GM12878 (cell line): ENCODE measurements around the gene SYTL4. TPM values are rescaled to one million over a fixed set of nuclear protein-coding genes. Genes with fewer than 3 reads are reported as not detected.

Source experiments
- ATAC-seq: fragments of 200-7000 bp; cut with Tn5 transposase; 3 replicates; pipeline ENCODE4 v1.9.1; 2020; ENCODE audit warnings: mild to moderate bottlenecking, moderate library complexity
- BruUV-seq: library from RNA; stranded (reverse); fragments of 400-500 nt; replicated peaks from 2 replicates; lab custom pipeline; 2021; lab: Mats Ljungman, UMichigan
- CTCF ChIA-PET: fragments of 300-600 bp; sonication (Branson Sonifier 250); formaldehyde crosslinking; extraction: SDS; loops from one replicate; lab custom pipeline; 2021; ENCODE audit warnings: inconsistent platforms; lab: Yijun Ruan, JAX
- POLR2A ChIA-PET: fragments of 350-600 bp; formaldehyde crosslinking; extraction: SDS; loops from one replicate; lab custom pipeline; 2021; ENCODE audit warnings: inconsistent platforms; lab: Charles Lee
- RAD21 ChIA-PET: fragments of 300-600 bp; sonication (Branson Sonifier 250); formaldehyde crosslinking; loops from one replicate; lab custom pipeline; 2023; ENCODE audit warnings: antibody characterized with exemption; ENCODE audit not compliant: unreplicated experiment; lab: Charles Lee
- SMC1A ChIA-PET: fragments of 300-600 bp; sonication (Branson Sonifier 250); formaldehyde crosslinking; loops from one replicate; lab custom pipeline; 2023; ENCODE audit not compliant: unreplicated experiment, uncharacterized antibody; lab: Charles Lee
- DNase-seq: peaks from one replicate; pipeline ENCODE4 v3.0.0-alpha.2; 2011; ENCODE audit warnings: low read depth, low spot score
- FAIRE-seq: peaks from 3 replicates; lab custom pipeline; 2011; peaks lifted over from hg19 to GRCh38; lab: Jason Lieb, UNC
- H2AFZ ChIP-seq: 2 replicates; pipeline ENCODE4 v1.6.0; 2011; ENCODE audit warnings: low read depth, low read length, control low read depth; ENCODE audit not compliant: control insufficient read depth
- H3K27ac ChIP-seq: 2 replicates; pipeline ENCODE4 v1.5.1; 2011; ENCODE audit warnings: control low read depth; ENCODE audit not compliant: control insufficient read depth, insufficient read depth
- H3K27me3 ChIP-seq, 2 experiments: replicated peaks in 1 of 2; 2 replicates each; pipeline versions ENCODE4 v1.6.0 to v1.6.1; 2011; ENCODE audit warnings: low read length in 1 of 2; ENCODE audit not compliant: control insufficient read depth in 2 of 2, insufficient read depth in 2 of 2
- H3K36me3 ChIP-seq, 2 experiments: 2 replicates each; pipeline ENCODE4 v1.5.1; 2011; ENCODE audit warnings: low read length in 1 of 2; ENCODE audit not compliant: control insufficient read depth in 2 of 2, insufficient read depth in 2 of 2
- H3K4me1 ChIP-seq: 2 replicates; pipeline ENCODE4 v1.6.1; 2011; ENCODE audit warnings: mild to moderate bottlenecking, low read length, moderate library complexity, mixed read lengths; ENCODE audit not compliant: control insufficient read depth, insufficient read depth
- H3K4me2 ChIP-seq: 2 replicates; pipeline ENCODE4 v1.6.0; 2011; ENCODE audit warnings: control low read depth; ENCODE audit not compliant: control insufficient read depth, insufficient read depth
- H3K4me3 ChIP-seq: fragments of 200-600 bp; sonication (generic); 2 replicates; pipeline ENCODE4 v1.5.1; 2016
- H3K79me2 ChIP-seq: 2 replicates; pipeline ENCODE4 v1.6.0; 2011; ENCODE audit warnings: low read length; ENCODE audit not compliant: control insufficient read depth, insufficient read depth
- H3K9ac ChIP-seq: 2 replicates; pipeline ENCODE4 v1.8.0; 2011; ENCODE audit warnings: low read length, control low read depth, mixed read lengths; ENCODE audit not compliant: control insufficient read depth, insufficient read depth
- H3K9me3 ChIP-seq: replicated peaks from 3 replicates; pipeline ENCODE4 v1.5.1; 2011; ENCODE audit warnings: mild to moderate bottlenecking, low read length; ENCODE audit not compliant: control insufficient read depth, insufficient read depth
- H4K20me1 ChIP-seq: 2 replicates; pipeline ENCODE4 v1.6.0; 2011; ENCODE audit not compliant: control insufficient read depth, insufficient read depth
- CEBPB ChIP-seq, 2 experiments: fragments of 150-350 bp in 1 of 2; IDR thresholded peaks; 2 replicates each; pipeline ENCODE4 v1.6.1; 2012 to 2014; ENCODE audit warnings: low read depth in 2 of 2, low read length in 2 of 2, borderline replicate concordance in 1 of 2, inconsistent platforms in 1 of 2
- EED ChIP-seq: sonication (generic); IDR thresholded peaks from 2 replicates; pipeline ENCODE4 v1.6.1; 2016; ENCODE audit warnings: antibody characterized with exemption, low read depth
- EZH2 ChIP-seq: IDR thresholded peaks from 2 replicates; pipeline ENCODE4 v1.6.1; 2012; ENCODE audit warnings: low read depth, mild to moderate bottlenecking, control low read depth, inconsistent platforms, low read length, borderline replicate concordance; ENCODE audit not compliant: control insufficient read depth
- HDAC2 ChIP-seq: fragments of 200-600 bp; sonication (generic); IDR thresholded peaks from 2 replicates; pipeline ENCODE4 v1.6.1; 2017
- IKZF1 ChIP-seq: fragments of 450-650 bp; conservative IDR thresholded peaks from 2 replicates; pipeline ENCODE4 v1.6.1; 2017; ENCODE audit warnings: antibody characterized with exemption, mild to moderate bottlenecking
- MAX ChIP-seq: IDR thresholded peaks from 2 replicates; pipeline ENCODE4 v1.6.1; 2012; ENCODE audit warnings: low read depth, low read length, improper control_type of control experiment
- PML ChIP-seq: IDR thresholded peaks from 2 replicates; pipeline ENCODE4 v1.6.1; 2012; ENCODE audit warnings: low read length, inconsistent platforms
- SMC3 ChIP-seq: IDR thresholded peaks from 2 replicates; pipeline ENCODE4 v1.6.1; 2011; ENCODE audit warnings: low read length, improper control_type of control experiment, borderline replicate concordance
- ZBTB4 ChIP-seq: fragments of 450-650 bp; formaldehyde crosslinking; IDR thresholded peaks from 2 replicates; pipeline ENCODE4 v1.4.0; 2022; ENCODE audit warnings: mild to moderate bottlenecking, moderate library complexity
- WGBS: methylation state at CpG from one replicate; pipeline ENCODE4 v1.1.6; 2016; ENCODE audit warnings: low lambda C conversion rate; ENCODE audit not compliant: insufficient replicate concordance, insufficient coverage; ENCODE audit errors: missing lambda C conversion rate; 5-methylcytosine and 5-hydroxymethylcytosine counted together
- in situ Hi-C: fragments of 300-500 bp; cut with MboI; formaldehyde crosslinking; loops from 9 replicates; pipeline ENCODE4 v1.14.3; 2018; ENCODE audit warnings: mixed read lengths
- intact Hi-C: fragments of 100-400 bp; cut with micrococcal nuclease; formaldehyde crosslinking; loops from one replicate; pipeline ENCODE4 v1.14.2; 2022; ENCODE audit not compliant: unreplicated experiment
- polyA plus RNA-seq, 11 experiments: library from polyadenylated mRNA; depleted of rRNA in 4 of 11; unstranded in 6 of 11; stranded (reverse) in 5 of 11; fragments of >200 nt; fragmentation: Nextera tagmentation in 4 of 11; fragmentation: Illumina TruSeq in 1 of 11; extraction: Ambion mirVana in 4 of 11; extraction: Trizol in 1 of 11; gene quantifications; 1 replicate in 1 of 11; 2 replicates in 10 of 11; pipeline versions ENCODE4 v1.2.1 to v1.2.3, GENCODE V29; 2011 to 2016; ENCODE audit warnings: inconsistent platforms in 2 of 11, missing spikeins in 2 of 11, low read depth in 1 of 11
- total RNA-seq, 4 experiments: library from RNA; depleted of rRNA in 3 of 4; stranded (reverse); fragments of >200 nt in 3 of 4; fragmentation: Illumina TruSeq in 1 of 4; extraction: Trizol in 1 of 4; gene quantifications; 2 replicates each; pipeline versions ENCODE4 v1.2.1 to v1.2.3, GENCODE V29; 2013 to 2021

The SYTL4 gene
- total and polyA plus RNA-seq, 10 of the 15 experiments (the other 5 are each of a cell fraction or from before 2014, with no cell fraction given): 0.07 to 0.74 (median 0.19) TPM; not detected in 2

- ATAC-seq: no peak
- Histone ChIP-seq H3K9ac (no peak overlapping the region), H3K27me3 (peaks cover 0 to 1% of the 10 kb centered on the region in 2 experiments; a peak in 2 of 4 replicates), H3K36me3 (no peaks in the 10 kb centered on the region), H3K9me3 (no peaks in the 10 kb centered on the region), H3K4me2 (no peak overlapping the region), H3K4me1 (no peaks in the 10 kb centered on the region), H3K27ac (no peak overlapping the region), H2AFZ (no peak overlapping the region), H3K79me2 (no peaks in the 10 kb centered on the region), H4K20me1 (no peaks in the 10 kb centered on the region), H3K4me3 (no peak overlapping the region)
- DNase-seq: no peak
- in situ Hi-C loops (no loop called here), intact Hi-C loops (no loop called here)
- TF ChIP-seq EED (no peak), MAX (no peak), ZBTB4 (CRISPR knock-in tag) (no peak), PML (no peak), EZH2 (no peak), CEBPB (IDR thresholded peaks at IDR 0.05; ENCODE audit: borderline replicate concordance in 1 of 2, low read depth in 2 of 2, low read length in 2 of 2) (no peak), IKZF1 (no peak), SMC3 (no peak), HDAC2 (no peak)
- WGBS: 2% methylated on average over 3 of the region's 3 CpGs
- ChIA-PET POLR2A (no interaction called here), CTCF (no interaction called here), RAD21 (no interaction called here), SMC1A (no interaction called here)
- no TSS peak for BruUV-seq
- FAIRE-seq: no peak
Observed at GRCh38 chrX:100704581-100705203, 27.2 kb downstream of the SYTL4 start.
